T1000 (cell line): ENCODE measurements around the gene ACTG1.

Experiments
- DNase-seq: peaks from one replicate; lab custom pipeline; 2025; ENCODE audit warnings: mixed read lengths; lab: John Stamatoyannopoulos, UW

ACTG1 gene

DNA sequence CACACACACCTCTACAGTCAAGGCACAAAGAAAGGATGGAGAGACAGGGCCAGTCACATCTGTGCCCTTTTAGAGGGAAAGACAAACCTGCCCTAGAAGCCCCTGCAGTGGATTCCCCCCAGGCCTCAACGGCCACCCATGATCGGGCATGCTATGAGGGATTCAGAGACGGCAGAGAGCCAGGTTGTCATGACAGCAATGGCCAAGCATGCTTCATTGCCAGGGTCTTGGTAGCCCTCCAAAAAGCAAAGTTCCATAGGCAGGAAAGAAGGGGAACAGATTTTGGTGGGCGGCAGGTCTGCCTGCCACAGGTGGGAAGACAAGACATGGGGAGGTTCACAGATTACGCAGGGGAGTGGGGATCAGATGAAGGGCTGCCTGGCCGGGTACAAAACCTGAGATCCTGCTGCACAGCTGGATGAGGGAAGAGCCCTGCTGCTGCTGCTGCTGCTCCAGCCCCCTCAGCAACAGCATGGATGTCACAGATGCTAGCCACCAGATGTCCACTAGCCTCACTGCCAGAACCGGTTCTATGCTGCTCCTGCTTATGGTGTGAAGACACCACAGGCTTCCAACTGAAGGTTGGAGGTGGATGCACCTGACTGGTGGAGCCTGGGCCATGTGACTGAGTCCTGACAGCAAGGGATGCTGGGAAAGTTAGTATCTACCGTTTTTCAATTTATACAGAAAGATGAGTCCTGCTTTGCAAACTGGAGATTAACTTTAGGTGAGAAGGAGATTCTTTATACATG lies 17.8 kb downstream of the ACTG1 start:
- DNase-seq: no peak

DNA sequence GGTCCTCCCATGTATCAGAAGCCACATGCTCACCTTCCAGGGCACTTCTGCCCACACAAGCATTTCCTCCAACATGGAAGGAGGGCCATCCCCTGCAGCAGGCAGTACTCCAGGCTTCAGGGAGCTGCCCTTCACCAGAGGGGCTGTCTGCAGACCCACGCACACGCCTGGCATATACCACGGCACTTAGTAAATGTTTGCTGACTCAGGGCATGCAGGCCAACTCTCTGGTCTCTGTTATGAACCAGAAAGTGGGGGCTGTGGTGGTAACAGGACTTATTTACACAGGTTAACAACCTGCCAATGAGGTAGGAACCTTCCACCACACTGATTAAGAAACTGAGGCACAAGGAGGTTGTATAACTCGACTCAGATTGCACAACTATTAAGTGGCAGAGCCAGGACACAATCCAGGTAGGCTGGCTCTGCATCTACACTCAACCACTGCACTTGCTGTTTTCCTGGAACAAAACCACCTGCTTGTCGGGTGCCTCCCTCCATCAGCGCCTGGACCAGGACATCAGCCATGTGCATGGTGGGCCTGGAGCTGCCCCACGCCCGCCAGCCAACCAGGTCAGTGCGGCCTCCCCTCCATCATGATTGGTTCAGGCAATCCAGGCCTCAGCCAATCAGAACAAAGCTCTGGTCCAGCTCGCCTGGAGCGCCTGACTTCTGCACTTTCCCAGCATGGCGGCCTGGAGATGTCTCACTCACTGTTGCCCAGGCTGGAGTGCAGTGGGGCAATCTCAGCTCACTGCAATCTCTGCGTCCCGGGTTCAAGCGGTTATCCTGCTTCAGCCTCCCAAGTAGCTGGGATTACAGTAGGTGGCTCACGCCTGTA lies 19.2 kb downstream of the ACTG1 start:
- no peak for DNase-seq

DNA sequence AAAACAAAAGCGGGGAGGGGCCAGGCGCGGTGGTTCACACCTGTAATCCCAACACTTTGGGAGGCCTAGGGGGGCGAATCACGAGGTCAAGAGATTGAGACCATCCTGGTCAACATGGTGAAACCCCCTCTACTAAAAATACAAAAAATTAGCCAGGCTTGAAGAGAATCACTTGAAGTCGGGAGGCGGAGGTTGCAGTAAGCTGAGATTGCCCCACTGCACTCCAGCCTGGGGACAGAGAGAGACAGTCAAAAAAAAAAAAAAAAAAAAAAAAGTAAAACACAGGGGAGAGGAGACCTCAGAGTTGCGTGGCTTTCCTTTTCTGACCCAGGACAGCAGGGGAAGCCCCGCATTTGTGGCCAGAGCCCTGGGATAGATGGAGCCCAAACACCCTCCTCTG lies 19.9 kb downstream of the ACTG1 start:
- DNase-seq: no peak

DNA sequence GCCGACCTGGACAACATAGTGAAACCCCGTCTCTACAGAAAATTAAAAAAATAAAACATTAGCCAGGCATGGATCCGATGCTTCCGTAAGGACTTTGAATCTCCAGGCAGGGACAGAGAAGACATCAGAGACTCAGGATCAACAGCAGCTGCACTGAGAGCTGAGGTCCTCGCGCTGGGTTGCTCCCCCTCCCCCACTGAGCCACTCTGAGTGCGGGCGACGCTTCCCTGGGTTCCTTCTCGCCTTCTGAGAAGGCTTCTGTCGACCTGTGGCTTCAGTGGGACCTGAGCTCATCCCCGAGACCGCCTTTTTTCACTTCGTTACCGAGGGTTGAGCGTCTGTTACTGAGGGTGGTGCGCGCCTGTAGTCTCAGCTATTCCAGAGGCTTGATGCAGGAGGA lies 20.4 kb downstream of the ACTG1 start:
- DNase-seq: no peak

DNA sequence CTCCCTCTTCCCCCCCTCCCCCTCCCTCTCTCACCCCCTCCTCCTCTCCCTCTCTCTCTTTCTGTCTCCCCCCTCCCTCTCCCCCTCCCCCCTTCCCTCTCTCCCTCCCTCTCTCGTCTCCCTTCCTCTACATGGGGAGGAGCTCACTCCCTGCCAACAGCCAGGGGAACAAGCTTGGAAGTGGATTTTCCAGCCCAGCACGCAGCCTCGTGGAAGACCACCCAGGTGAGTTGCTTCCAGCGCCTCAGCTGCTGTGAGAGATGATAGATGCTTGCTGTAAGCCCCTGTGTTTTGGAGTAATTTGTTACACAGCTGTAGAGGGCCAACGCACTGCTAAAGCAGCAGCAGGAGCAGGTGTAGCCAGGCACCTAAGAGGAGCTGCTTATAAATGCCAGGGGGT lies 20.8 kb downstream of the ACTG1 start:
- DNase-seq: no peak

DNA sequence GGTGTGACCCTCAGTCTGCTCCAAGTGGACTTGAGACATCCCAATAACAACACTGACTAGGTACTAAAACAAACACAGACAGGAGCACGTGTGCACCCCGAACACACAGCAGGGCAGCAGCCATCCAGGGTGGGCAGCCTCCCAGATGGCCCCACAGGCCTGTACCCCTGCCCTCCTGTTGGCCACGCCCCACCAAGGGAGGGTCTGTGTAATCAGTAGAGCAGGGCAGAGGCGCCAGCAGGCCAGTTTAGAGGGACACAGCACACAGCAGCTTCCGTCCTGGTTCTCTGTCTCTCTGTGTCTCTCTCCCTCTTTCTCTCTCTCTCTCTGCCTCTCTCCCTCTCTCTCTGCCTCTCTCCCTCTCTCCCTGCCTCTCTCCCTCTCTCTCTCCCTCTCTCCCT lies 21.4 kb downstream of the ACTG1 start:
- DNase-seq: no peak

DNA sequence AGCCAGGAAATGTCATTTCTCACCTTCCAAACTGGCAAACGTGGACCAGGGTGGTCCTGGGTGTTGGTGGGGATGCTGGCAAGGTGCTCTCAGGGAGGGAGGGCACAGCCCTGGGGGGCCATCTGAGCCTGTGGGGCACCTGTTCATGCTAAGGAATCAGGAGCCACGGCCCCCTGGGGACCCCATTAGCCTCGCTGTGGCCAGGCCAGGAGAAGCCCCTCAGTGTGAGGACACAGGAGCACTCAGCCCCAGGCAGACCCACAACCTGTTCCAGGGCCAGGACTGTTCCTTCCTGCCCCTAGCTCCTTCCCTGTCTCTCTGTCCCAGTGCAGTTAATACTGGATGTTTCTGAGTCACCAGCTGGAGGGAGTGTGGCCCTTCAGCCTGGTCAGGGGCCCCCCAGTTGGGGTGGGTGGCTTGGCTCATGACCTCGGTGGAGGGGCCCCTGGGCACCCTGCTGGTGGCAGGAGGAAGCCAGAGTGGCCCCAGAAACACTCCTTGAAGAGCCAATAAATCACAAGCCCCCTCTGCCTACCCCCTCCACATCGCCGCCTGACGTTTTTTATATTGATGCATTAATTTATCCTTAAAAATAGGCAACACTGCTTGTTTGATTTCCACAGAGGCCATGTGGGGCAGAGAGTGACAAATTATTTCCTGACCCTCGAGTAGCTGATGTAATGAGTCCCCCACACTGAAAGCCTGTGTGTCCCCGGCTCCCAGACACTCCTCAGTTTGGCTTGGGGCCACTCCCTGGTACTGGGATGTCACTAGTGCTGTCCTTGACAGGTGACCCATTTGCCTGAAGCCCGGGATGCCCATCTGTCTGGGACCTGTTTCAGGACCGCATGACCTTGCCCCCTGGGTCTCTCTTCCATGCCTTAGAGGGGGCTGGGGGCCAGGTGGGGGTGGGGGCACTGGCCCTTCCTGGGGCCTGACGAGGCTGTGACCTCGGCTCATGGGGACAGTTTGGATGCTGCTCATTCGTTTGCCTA lies 22.3 kb downstream of the ACTG1 start:
- DNase-seq: no peak

DNA sequence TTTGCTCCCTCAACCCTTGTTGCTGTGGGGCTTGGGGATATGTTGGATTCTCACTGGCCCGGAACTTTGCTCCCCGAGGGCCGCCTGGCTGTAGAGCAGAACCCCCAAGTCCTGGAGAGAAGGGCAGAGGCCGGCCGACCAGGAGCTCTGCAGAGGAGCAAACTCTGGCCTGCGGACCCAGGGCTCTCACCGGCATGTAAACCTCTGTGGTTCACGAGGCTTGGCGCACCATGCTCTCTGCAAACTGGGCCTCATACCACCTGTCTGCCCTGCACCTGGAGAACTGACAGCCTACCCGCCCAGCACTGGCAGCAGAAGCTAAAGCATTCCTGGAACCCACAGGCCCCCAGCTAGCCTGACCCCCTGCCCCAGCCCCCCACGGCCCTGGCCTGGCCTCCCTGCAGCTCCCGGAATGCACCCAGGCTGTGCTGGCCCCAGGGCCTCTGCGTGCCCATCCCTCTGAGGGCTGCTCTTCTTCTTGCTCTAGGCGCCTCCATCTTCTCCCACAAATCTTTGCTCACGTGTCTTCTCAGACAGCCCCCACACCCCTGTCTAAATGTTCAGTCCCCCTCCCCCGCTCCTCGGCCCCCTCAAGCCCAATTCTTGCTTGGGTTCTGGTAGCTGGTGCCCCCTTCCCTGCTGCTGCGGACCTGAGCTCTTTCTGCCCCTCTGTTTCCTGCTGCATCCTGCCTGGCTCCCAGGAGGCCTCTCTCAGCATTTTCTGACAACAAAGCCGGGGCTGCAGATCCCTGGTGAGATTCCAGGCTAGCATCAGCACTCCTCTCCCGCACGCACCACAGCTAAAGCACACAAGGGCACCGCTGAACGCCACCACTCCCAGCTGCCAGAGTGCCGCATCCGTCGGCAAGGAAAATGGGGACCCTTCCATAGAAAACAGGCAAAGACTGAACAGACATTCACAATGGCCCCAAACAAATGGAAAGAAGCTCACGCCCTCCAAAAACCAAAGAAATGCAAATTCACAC lies 23.3 kb downstream of the ACTG1 start:
- no peak for DNase-seq

DNA sequence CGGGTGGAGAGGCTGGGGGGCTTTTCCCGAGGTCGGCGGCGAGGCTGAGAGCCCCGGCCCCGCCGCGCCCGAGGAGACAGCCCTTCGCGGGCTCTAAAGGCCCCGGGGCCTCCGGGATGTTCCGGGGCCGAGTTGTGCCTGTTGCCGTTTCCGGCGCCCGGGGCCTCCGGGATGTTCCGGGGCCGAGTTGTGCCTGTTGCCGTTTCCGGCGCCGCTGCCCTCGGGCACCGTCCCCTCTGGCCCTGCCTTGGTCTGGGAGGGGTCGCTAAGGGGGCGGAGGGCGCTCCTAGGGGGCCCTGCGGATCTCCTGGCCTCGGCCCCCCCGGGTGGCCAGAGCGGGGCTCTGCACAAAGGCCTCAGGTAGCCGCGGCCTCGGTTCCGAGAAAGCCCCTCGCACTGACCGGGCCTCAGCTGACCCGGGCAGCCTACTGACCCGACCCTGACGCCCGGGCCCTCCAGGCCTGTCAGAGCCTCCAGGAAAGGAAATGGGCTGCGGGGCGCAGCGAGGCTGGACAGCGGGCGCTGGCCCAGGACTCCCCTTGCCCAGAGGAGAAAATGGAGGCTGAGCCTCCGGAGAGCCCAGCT lies 24.2 kb downstream of the ACTG1 start:
- DNase-seq: no peak

DNA sequence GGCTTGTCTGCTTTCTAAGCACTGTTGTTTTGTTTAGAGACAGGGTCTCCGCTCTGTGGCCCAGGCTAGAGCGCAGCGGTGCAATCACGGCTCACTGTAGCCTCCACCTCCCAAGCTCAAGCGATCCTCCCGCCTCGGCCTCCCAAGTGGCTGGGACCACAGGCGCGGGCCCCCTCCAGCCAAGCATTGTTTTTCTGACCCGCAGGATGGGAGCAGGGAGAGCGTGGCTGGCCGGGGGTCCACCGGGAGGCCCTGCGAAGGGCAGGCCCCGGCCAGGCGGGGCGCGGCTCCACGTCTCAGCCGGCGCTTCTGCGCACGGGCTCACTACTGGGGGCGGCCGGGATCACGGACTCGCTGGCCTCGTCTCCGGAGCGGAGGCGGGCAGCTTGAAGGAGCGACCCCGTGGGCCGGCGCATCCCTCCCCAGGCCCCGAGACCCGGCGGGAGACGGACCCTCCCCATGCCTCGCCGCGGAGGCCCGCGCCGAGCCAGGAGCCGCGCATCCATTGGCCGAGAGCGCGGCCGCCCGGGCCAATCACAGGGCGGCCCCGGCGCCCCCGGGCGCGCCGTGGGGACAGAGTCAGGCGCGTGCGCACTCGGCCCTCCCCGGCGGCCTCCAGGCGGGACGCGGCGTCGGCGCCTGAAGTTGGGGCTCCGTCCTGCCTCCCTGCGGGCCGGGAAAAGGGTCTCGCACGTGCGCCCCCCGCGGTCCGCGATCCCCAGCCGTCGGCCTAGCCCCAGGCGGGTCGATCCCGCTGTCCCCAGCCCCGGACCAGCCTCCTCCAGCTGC lies 24.9 kb downstream of the ACTG1 start:
- DNase-seq: peak; percentile 41

DNA sequence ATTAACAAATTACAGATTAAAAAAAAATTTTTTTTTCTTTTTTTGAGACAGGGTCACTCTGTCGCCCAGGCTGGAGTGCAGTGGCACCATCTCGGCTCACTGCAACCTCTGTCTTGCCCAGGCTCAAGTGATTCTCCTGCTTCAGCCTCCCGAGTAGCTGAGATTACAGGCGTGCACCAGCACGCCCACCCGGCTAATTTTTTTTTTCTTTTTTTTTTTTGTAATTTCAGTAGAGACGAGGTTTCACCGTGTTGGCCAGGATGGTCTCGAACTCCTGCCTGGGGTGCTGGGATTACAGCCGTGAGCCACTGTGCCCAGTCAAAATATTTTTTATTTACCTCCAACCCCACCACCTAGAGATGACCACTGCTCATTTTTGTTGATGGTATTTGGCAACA lies 25.5 kb downstream of the ACTG1 start:
- no peak for DNase-seq

DNA sequence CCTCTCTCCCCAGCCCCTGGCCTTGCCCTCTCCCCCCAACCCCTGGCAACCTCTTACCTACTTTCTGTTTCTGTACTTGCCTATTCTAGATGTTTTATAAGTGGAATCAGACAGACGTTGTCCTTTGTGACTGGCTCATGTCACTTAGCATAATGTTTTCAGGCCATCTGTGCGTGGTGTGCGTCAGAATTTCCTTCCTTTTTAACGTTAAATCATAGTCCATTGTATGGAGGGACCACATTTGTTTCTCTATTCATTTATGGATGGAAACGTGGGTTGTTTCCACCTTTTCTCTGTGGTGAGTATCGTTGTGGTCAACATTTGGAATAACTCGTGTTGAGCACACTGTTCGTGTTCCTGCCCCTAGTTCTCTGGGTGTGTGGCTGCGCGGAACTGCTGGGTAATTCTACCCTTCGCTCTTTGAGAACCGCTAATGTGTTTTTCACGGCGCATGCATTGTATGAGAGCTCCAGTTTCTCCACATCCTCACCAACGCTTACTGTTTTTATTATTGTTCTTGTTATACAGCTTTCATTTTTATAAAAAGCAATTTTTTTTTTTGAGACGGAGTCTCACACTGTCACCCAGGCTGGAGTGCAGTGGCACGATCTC lies 26.3 kb downstream of the ACTG1 start:
- DNase-seq: no peak

DNA sequence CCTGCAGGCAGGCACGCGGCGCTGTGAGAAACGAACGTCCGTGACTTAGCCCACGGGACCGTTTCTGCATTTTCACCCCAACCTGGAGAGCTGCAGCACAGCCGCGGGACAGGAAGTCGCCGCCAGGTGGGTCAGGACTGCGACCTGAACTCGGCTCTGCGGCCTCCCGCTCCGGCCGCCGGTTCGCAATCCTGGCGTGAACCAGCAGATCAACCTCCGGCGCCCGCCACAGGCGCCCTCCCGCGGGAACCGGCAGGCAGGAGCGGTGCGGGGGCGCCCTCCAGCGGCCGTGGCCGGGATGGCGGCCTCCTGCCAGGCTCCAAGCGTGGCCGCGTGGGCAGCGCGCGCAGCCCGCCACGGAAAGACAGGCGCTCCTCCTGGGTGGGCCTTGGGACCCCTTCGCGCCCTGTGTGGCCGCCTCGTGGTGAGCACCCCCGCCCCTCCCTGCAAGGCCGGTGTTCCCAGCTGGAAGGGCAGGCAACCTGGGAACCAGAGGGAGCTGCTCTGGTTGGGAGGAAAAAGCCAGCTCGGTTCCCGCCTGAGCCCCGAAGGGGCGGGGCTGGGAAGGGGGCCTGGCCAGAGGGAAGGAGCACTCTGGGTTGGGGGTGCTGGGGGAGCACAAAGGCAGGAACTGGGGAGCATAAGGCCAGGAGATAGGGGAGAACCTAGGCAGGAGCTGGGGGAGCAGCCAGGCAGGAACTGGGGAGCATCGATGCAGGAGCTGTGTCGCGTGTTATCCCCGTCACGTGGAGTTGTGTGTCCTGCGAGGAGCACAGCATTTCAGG lies 28.2 kb downstream of the ACTG1 start:
- DNase-seq: peak; percentile 86

DNA sequence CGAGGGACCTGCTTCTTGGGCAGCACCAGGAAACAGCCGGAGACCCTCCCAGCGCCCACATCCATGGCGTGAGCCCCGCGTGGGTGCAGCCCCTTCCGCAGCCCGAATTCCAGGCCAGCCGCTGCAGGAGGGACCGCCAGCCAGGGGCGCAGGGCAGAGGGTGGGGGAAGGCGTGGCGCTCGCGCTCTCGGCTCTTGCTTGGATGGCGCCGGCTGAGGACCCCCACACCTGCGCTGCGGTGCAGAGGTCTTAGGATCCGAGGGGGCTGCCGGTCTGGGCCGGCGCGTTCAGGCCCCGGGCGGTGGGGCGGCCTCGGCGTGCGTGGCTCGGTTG lies 28.8 kb downstream of the ACTG1 start:
- DNase-seq: no peak

DNA sequence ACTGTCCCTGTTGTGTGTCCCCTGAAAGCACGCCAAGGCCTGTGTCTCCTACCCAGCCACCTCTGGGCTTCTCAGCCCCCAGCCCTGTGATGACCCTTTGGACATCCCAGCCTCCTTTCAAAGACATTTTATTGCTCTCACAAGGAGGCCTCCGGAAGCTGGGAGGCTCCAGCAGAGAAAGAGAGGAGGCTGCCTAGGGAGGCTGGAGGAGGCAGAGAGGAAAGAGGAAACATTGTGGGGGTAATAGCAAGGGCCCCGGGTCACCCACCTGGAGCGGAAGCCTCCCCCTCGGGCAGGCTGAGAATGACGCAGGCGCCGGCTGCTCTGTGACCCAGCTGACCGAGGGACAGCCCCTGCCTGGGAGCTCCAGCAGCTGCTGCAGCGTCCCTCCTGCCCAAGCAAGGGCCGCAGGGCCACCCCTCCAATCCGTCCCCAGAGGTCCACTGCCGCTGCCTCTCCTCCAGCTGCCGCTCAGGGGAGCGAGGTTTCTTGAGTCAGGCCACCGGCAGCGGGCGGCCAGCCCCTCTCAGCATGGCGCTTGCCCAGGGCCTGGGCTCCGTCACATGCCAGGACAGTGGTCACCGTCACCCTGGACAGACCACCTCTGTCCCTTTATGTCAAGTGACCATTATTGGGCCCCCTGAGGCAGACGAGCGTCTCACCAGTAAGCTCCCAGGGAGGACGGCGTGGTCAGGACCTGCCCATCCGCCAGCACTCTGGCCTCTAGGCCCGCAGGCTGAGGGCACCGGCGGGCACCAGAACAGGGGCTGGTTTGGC lies 29.3 kb downstream of the ACTG1 start:
- no peak for DNase-seq

DNA sequence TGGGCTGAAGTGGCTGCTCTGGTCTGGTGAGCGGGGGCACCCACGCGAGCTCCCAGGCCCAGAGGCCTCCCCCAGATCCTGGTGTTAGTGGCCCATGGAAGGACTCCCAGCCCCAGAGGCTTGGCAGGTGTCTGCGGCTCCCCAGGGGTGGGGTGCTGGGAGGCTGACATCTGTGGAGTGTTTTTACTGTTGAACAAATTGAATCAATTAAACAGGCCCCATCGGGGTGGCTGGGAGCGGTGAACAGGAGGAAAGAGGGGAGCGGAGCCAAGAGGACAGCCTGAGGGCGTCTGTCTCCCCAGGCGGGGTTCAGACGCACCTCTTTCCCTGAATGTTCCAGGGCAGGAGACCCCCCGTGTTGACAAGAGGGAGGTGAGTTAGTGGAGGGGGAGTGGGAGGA lies 29.9 kb downstream of the ACTG1 start:
- DNase-seq: no peak

DNA sequence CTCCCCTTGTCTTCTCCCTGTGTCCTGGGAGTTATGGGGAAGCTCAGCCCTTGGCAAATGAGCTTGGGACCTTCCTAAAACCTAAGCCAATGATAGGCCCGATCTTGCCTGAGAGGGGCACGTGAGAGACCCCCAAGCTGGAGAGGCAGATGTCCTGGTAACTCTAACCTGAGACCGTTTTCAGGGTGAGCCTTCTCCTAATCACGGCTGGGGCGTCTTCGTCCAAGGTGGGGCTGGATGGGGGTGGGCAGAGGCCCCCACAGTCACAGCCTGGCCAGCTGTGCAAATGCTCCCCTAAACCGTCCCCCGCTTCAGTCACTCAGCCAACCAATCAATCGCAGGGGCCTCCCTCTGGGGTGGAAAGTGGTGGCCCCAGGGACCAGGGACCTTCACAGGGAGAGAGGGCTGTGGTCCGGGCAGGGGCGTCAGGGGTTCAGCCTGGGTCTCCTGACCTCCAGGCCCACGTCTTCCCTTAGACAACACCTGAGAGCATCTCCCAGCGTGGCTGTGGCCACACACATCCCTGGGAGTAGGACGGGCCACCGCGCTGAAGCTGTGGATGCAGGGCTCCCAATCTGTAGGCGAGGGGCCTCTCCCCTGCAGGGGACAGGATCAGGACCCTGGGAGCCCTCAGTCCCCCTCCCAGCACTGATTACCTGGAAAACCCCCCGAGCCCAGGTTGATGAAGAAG lies 30.6 kb downstream of the ACTG1 start:
- no peak for DNase-seq
